ENCODE measurements around the gene CYTH2.

GRCh38 chr19:48489608-48490216, 20.5 kb downstream of the CYTH2 start:
- peak; percentile 90 for TF ChIP-seq CTCF (conservative IDR thresholded peaks at IDR 0.05; ENCODE audit: low read length)
- no peak for TF ChIP-seq EZH2phosphoT487 (IDR thresholded peaks at IDR 0.05; ENCODE audit: borderline replicate concordance)

Data from Loucy (cell line).